Measurements from ENCODE around the gene LCK. TPM values are rescaled to one million over a fixed set of nuclear protein-coding genes. Genes with fewer than 3 reads are reported as not detected.
A peak's percentile ranks its signal among the peaks of the same experiment; 100 is the strongest.

The LCK gene
- total RNA-seq, 6 experiments from 2014 or later, result not detected

DNA sequence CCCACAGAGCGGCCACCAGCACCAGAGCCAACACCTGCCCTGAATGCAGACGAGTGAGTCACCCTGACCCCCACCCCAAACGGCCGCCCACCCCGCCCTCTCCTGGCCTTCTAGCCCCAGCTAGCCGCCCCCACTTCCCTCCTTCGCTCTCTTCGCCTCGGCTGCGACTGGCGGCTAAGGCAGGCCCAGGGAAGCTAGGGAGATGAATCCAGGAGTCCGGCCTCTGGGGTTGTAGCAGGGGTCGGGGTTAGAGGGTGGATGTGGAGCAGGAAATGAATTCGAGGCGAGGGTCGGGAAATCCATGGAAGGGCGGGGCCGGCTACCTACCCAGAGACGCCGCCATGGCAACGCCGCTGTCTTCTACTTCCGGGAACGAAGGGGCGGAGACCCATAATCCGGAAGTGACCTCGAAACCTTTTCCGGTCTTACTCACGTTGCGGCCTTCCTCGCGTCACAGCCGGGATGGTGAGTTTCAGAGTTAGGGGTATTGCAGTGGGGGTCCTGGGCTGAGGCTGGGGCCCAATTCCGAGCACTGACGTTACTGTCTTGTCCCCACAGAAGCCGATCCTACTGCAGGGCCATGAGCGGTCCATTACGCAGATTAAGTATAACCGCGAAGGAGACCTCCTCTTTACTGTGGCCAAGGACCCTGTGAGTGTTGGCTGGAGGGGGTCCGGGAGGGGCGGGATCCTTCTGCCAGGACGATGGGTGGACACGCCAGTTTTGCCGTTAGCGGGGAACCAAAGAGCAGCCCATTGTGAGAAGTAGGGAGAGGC lies 28.9 kb upstream of the LCK start, which contains the start of the genes EIF3I and TMEM234:
EIF3I (plus strand) TSS at position 428 of the 776 bp plus-strand sequence; CDS start at position 463, 35 bp downstream.
TMEM234 (minus strand) TSS at position 374 of the 776 bp plus-strand sequence; CDS start at position 343, 31 bp downstream.
- peak within 1 kb of the TSS; percentile 97 for H3K4me3 Mint-ChIP-seq
- peaks cover 37% of the 10 kb centered on the region for H3K36me3 Mint-ChIP-seq (ENCODE audit: low read depth)
- peak; percentile 87 for DNase-seq
- H3K27ac Mint-ChIP-seq, result peak within 1 kb of the TSS; percentile 98
- peaks cover 2% of the 10 kb centered on the region for H3K27me3 Mint-ChIP-seq (ENCODE audit: insufficient read depth)
- H3K9me3 Mint-ChIP-seq, result no peaks in the 10 kb centered on the region
- TF ChIP-seq, protein P1, sequence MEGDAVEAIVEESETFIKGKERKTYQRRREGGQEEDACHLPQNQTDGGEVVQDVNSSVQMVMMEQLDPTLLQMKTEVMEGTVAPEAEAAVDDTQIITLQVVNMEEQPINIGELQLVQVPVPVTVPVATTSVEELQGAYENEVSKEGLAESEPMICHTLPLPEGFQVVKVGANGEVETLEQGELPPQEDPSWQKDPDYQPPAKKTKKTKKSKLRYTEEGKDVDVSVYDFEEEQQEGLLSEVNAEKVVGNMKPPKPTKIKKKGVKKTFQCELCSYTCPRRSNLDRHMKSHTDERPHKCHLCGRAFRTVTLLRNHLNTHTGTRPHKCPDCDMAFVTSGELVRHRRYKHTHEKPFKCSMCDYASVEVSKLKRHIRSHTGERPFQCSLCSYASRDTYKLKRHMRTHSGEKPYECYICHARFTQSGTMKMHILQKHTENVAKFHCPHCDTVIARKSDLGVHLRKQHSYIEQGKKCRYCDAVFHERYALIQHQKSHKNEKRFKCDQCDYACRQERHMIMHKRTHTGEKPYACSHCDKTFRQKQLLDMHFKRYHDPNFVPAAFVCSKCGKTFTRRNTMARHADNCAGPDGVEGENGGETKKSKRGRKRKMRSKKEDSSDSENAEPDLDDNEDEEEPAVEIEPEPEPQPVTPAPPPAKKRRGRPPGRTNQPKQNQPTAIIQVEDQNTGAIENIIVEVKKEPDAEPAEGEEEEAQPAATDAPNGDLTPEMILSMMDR (IDR thresholded peaks at IDR 0.05), result no peak
- peaks cover 38% of the 10 kb centered on the region for H3K4me1 Mint-ChIP-seq (ENCODE audit: low read depth)

DNA sequence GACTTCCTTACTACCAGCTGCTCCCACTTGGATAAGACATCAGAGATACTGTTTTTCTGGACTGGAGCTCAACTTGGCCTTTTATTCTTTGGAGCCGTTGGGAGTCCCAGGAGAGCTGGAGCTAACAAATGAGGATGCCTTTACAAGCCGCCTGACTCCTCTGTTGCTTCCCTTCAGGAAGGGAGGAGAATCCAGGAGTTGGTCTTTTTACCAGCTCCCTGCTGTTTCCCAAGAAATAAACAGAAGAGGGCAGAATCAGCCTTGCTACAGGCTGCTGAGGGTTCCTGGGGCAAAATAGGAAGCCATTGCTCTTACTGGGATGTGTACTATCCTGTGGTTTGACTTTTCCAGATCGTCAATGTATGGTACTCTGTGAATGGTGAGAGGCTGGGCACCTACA lies 27.4 kb upstream of the LCK start:
- peaks cover 45% of the 10 kb centered on the region for H3K36me3 Mint-ChIP-seq (ENCODE audit: low read depth)
- peak overlapping the region; percentile 98 for H3K27ac Mint-ChIP-seq
- no peaks in the 10 kb centered on the region for H3K9me3 Mint-ChIP-seq
- H3K4me1 Mint-ChIP-seq (ENCODE audit: low read depth), result peaks cover 53% of the 10 kb centered on the region
- peaks cover 2% of the 10 kb centered on the region for H3K27me3 Mint-ChIP-seq (ENCODE audit: insufficient read depth)
- TF ChIP-seq, protein P1 (IDR thresholded peaks at IDR 0.05), result peak; percentile 54
- H3K4me3 Mint-ChIP-seq, result peak overlapping the region; percentile 97
- no peak for DNase-seq

DNA sequence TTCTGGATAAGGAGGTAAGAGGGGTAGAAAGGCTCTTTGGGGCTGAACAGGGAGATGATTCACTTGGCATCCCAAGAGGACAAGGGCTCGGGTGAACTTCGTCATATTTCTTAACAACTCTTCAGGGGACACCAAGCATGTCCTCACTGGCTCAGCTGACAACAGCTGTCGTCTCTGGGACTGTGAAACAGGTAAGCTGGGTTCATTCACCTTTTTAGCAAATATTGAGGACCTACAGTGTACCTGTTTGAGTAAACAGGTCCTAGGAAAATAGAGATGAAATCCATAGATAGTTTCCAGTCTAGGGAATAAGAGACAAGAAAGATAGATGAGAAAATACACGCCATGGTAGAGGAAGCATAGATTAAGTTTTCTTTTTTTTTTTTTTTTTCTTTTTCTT lies 26.8 kb upstream of the LCK start:
- peaks cover 2% of the 10 kb centered on the region for H3K27me3 Mint-ChIP-seq (ENCODE audit: insufficient read depth)
- H3K4me3 Mint-ChIP-seq, result peak overlapping the region; percentile 97
- TF ChIP-seq, protein P1 (IDR thresholded peaks at IDR 0.05), result no peak
- DNase-seq, result no peak
- no peaks in the 10 kb centered on the region for H3K9me3 Mint-ChIP-seq
- H3K36me3 Mint-ChIP-seq (ENCODE audit: low read depth), result peaks cover 49% of the 10 kb centered on the region
- peak overlapping the region; percentile 98 for H3K27ac Mint-ChIP-seq
- peaks cover 55% of the 10 kb centered on the region for H3K4me1 Mint-ChIP-seq (ENCODE audit: low read depth)

DNA sequence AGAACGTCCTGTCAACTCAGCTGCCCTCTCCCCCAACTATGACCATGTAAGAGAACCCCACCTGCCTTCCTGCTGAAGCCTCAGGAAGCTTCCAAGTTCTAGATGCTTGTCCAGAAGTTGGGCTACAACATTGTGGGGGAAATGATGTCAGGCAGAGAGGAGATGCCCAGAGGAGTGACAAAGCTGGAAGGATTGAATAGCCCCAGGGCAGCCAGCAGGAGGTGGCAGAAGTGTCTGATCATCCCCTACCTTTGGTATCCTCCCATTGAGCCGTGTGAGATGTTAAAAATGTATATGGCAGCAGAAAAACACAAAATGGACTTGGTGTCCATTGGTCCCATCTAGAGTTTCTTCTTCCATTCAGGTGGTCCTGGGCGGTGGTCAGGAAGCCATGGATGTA lies 22.3 kb upstream of the LCK start:
- Mint-ChIP-seq H3K27me3 (ENCODE audit: insufficient read depth) (no peaks in the 10 kb centered on the region; the same call in 1 of the 2 replicates), H3K36me3 (ENCODE audit: low read depth) (peaks cover 34% of the 10 kb centered on the region), H3K4me3 (no peak overlapping the region), H3K27ac (peak overlapping the region; percentile 22; the same call in 1 of the 2 replicates), H3K4me1 (ENCODE audit: low read depth) (peaks cover 24% of the 10 kb centered on the region), H3K9me3 (no peaks in the 10 kb centered on the region)
- DNase-seq, result no peak
- TF ChIP-seq, protein P1 (IDR thresholded peaks at IDR 0.05), result no peak

DNA sequence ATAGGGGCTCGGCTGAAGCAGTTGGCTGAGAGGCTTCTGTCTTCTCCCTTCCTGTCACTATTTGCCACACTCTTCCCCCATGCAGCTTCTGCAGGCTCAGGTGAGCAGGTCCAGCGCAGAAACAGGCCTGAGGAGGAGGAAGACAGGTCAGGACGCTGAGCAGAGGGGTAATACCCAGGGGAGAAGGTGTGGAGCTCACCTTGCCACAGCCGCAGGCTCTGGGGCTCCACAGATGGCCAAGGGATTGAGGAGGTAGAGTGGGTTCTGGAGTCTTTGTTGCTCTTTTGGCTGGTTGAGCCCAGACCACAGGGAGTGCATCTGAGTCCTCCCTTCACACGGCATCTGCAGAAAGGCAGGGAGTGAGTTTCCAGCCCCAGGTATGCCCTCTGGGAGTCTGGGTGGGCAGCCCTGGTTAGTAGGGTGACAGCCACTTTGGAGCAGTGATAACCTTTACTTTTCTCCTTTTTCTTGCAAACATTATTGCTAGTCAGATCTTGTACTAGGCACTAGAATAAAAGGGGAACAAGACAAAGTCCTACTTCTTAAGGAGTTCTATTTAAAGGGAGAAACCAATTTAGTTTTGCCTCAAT lies 19.1 kb upstream of the LCK start:
- H3K36me3 Mint-ChIP-seq (ENCODE audit: low read depth), result peaks cover 26% of the 10 kb centered on the region
- TF ChIP-seq, protein P1 (IDR thresholded peaks at IDR 0.05), result no peak
- no peaks in the 10 kb centered on the region for H3K9me3 Mint-ChIP-seq
- peaks cover 42% of the 10 kb centered on the region for H3K4me1 Mint-ChIP-seq (ENCODE audit: low read depth)
- no peak for DNase-seq
- H3K27me3 Mint-ChIP-seq (ENCODE audit: insufficient read depth), result no peaks in the 10 kb centered on the region; the same call in none of the 2 replicates
- no peak overlapping the region for H3K4me3 Mint-ChIP-seq
- no peak overlapping the region for H3K27ac Mint-ChIP-seq
